RPMI8226 (cell line): ENCODE measurements around the gene RNF4.
"Not testable (repeated sequence)": the region's sequence is repeated elsewhere in the genome, so short reads cannot be mapped to it uniquely, and the experiment has no call there.

Experiments used
- DNase-seq: peaks from one replicate; pipeline ENCODE4 v3.0.0-alpha.2; 2015

RNF4 gene

GRCh38 chr4:2492970-2493369 is 24.1 kb downstream of the RNF4 start:
- DNase-seq, result no peak

DNA sequence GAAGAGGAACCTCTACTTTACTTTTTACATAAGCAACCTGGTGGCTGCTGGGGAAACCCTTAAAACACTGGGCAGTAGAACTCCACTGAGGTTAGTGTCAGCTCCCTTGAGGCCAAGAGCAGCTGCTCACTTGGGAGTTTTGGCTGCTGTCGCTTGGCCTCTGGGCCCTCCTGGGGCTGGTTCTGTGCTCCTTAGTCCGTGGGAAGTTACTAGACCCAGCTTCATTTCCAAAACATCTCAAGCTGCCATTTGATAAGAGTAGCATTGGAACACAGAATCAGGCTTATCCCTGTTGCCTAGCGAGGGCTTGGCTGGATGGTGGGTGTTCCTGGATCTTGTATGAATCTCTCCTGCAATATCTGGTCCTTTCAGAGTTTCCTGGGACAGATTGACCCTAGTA is 26.1 kb downstream of the RNF4 start:
- DNase-seq, result no peak

- no peak for DNase-seq
Measured at GRCh38 chr4:2497324-2497723, 28.4 kb downstream of the RNF4 start.

GRCh38 chr4:2497931-2498330 is 29.0 kb downstream of the RNF4 start:
- DNase-seq, result peak; percentile 76

DNA sequence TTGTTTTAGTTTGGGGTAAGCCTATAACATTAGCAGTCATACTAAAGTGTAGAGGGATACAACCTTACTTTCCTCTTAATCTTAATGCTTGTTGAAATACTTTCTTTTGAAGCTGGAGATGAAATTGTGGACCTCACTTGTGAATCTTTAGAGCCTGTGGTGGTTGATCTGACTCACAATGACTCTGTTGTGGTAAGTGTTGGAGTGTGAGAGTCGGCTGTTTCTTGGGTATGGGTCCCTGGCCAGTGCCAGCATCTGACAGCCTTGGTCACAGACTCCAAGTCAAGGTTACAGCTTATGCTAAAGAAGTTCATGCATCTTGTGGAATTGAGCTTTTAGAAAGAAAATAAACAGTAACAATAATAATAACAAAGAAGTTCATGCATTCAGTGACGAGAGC is 31.6 kb downstream of the RNF4 start:
- DNase-seq, result no peak

- DNase-seq, result no peak
Measured at GRCh38 chr4:2501034-2501594, 32.2 kb downstream of the RNF4 start.

- DNase-seq, result no peak
Measured at GRCh38 chr4:2503809-2504208, 34.9 kb downstream of the RNF4 start.

GRCh38 chr4:2507259-2507658 is 38.4 kb downstream of the RNF4 start:
- DNase-seq, result no peak

DNA sequence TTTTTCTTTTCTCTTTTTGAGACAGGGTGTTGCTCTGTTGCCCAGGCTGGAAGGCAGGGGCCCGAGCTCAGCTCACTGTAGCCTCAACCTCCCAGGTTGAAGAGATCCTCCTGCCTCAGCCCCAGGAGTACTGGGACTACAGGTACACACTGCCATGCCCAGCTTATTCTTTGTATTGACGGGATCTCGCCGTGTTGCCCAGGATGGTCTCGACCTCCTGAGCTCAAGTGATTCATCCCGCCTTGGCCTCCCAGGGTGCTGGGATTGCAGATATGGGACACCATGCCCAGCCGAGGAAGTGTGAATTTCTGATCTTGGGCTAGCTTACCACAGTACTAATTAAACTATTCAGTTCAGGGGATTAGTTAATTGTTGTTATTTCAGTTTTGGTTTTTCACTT is 38.9 kb downstream of the RNF4 start:
- no peak for DNase-seq

DNA sequence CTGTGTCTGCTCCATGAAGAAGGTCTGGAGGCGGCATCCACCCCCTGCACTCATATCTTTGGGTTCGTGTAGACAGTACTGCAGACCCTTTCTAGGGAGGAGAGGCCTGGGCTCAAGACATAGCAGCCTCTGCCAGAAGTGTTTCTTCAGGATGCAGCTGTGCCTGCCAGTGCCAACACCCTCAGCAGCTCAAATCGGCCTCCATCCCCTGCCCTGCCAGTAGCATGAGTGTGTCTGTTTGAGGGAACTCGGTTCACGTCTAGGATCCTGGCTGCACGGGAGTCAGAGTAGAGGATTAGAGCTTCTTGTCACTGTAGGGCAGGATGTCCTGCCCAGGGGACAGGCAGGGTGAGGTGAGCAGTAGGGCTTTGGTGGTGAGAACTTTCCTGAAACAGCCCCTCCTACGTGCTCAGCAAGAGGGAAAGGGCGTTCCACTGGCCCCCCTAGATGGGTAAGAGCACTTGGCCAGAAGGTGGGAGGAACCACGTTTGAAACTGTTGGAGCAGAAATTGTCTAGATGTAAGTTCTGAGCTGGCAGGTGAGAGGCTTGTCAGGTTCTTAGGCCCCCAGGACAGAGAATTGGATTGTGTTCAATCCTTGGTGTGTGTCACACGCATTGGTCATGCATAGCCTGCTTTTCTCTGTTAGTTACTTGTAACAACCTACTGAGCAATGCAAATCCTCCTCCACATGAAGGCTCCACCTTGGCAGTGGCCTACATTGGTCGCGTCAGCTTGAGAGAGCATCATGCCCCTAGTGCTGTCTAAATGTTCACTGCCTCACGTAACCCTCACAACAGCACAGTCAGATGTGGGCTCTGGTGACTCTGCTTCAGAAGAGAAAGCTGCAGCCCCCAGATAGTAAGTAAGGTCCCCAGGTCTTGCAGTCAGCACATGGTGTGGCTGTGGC is 41.7 kb downstream of the RNF4 start:
- DNase-seq, result no peak

GRCh38 chr4:2511645-2512131 is 42.8 kb downstream of the RNF4 start:
- no peak for DNase-seq

DNA sequence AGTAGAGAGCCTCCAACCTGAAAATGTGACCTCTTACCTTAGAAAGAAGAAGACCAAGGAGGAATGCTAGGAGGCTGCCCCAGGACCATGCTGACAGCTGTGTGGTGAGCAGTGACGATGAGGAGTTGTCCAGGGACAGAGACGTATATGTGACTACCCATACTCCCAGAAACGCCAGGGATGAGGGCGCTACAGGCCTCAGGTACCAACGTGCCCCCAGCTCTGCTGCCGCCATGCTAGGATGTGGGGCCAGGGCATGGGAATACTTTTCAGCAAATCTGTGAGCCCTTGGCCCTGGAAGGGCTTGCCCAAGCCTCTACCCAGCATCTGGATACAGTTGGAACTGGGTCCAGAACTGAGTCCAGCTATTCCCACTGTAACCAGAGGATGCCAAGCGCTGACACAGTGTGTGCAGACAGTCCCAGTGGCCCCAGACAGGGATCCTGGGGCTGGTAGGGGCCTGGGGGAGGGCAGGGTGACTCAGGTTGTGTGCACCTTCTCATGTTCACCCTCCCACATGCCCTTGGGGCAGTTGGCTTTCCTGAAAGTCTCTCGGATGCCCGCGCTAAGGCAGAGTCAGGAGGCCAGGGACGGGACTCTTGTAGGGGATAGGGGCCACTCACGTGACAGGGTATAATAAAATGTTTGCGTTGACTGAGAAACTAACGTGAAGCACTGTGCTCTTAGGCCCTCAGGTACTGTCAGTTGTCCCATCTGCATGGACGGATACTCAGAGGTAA is 43.7 kb downstream of the RNF4 start:
- no peak for DNase-seq

DNA sequence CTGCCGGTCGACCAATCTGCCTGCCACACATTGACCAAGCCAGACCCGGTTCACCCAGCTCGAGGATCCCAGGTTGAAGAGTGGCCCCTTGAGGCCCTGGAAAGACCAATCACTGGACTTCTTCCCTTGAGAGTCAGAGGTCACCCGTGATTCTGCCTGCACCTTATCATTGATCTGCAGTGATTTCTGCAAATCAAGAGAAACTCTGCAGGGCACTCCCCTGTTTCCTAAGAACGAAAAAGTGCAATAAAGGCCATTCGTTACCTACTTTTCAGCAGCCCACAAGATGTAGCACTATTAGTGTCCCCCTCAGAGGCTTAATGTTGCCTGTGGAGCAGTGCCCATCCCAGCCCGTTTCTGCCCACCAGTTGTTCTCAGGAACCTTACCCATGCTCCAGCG is 45.3 kb downstream of the RNF4 start:
- DNase-seq, result not testable (repeated sequence)

GRCh38 chr4:2514944-2515343 is 46.0 kb downstream of the RNF4 start:
- not testable (repeated sequence) for DNase-seq

DNA sequence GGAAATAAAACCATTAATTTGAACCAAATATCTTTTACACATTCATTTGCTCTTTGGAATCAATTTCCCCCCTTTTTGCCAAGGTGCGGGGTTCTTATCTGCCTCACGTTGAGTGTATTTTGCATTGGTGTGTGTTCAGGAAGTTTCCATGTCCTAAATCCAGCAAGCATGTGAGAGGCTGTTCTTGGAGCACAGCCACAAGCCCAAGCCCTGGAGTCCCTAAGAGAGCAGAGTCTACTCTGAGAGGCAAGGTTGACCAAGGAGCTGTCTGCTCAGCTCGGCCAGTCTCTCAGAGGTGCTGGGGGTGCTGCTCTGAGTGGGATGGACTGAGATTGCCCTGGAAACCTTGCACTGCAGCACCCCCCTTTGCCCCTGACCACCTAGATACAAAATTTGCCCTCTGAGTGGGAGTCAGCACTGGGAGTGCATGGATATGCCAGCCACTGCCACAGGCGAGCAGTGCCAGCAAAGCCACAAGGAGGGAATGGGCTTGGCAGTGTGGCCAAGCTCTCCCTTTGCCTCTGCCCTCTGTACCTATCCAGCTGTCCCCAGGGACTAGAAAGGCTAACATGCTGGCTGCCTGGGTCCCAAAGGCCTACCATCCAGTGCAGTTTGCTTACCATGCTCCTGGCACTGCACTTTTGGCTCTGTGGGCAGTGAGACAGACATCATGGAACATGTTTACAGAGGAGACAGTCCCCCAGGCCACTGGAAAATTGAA is 47.1 kb downstream of the RNF4 start:
- no peak for DNase-seq

DNA sequence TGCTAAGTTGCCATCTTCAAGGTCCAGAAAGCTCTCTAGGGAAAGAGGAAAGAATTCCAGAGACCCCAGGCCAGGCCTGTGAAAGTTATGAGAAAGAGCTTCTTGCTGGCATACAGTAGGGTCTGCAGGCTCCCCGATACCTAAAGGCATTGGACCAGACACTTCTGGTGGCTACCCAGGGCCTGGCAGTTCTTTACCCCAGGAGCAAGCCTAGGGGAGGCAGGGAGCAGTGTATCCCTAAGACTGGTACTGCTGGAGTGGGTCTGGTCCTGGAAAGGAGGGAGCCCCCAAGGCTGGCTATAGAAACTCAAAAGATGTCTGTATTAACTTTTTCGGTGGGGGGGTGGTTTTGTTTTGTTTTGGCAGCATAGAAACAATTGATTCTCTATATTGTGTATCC is 47.7 kb downstream of the RNF4 start:
- DNase-seq, result no peak

- DNase-seq, result no peak
Measured at GRCh38 chr4:2526559-2526958, 57.7 kb downstream of the RNF4 start.

DNA sequence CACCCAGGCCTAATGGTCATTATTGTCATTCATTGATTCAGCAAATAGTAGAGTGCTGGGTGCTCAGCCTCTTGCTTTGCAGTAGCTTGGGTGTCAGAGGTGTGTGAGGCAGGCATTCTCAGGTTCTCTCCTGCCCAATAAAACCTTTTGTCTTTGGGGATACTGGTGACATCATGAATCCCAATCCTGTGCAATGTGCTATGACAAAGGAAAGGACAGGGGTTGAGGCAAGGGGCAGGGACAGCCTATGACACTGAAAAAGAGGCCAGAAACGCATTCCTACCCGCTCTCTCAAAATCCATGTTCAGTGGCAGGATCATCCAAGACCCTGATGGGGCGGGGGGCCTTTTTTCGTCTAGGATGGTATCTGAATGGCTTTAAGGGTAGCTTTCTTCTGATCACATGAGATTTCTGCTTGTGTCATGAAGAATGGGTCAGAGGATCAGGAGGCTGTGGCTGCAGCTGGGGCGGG is 66.0 kb downstream of the RNF4 start:
- no peak for DNase-seq

GRCh38 chr4:2535376-2536192 is 66.7 kb downstream of the RNF4 start:
- DNase-seq, result peak; percentile 54

DNA sequence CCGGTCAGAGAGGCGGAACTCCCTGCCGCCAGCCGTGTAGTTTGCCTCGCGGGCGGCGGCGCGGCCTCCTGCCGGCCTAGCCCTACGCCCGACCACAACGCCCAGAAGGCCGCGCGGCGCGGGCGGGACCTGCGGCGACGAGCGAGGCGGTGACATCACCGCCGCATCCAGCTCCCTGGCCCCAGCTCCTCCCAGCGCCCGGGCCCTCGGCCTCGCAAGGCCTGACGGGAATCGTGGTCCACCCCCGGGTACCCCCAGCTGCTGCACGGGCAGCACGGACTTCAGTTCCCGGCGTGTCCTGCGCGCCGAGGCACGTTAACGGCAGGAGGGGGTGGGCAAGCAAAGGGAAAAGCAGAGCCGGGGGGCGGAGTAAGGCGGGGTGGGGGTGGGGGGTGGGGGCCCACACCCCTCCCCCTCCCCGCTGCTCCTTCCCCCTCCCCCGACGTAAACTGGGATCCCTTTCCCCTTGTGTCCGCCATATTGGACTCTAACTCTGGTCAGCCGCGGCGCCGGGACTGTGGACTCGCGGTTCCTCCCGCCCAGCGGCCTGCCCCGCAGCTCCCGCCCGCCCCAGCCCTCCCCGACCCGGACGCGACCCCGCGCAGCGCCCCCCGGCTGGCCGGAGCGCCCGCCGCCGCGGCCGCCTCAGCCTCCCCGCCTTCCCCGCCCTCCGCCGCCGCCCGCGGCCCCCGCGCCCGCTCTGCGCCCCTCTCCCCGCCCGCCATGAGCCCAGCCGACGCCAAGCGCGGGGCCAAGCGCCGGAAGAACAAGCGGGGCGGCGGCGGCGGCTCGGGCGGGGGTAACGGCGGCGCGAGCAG is 67.5 kb downstream of the RNF4 start, which contains the start of gene FAM193A:
Gene FAM193A, plus strand, starts transcription at position 455 of the 818 bp plus-strand sequence. Its CDS starts 269 bp downstream, at position 724.
- DNase-seq, result peak; percentile 97
